Psoas muscle (tissue), 8 donors: ENCODE data around the gene FAM107B. TPM values are rescaled to one million over a fixed set of nuclear protein-coding genes. Genes with fewer than 3 reads are reported as not detected.
"Not testable (repeated sequence)": the region's sequence is repeated elsewhere in the genome, so short reads cannot be mapped to it uniquely, and the experiment has no call there.

Experiments
- ATAC-seq, 4 donors: fragments of 200-7000 bp; cut with Tn5 transposase; one replicate each; pipeline ENCODE4 v1.9.1; 2020; ENCODE audit warnings: moderate library complexity in 3 of 4, mild to moderate bottlenecking in 2 of 4
- DNase-seq, 2 donors: peaks; one replicate each; pipeline ENCODE4 v3.0.0-alpha.2; 2020
- H3K27ac ChIP-seq: fragments of 200-600 bp; one replicate; pipeline ENCODE4 v1.8.0; 2022
- H3K27me3 ChIP-seq, 3 donors: fragments of 200-600 bp in 1 of 3; one replicate each; pipeline versions ENCODE4 v1.6.1 to v1.8.0; 2013 to 2022; ENCODE audit warnings: low read length in 2 of 3, mild to moderate bottlenecking in 2 of 3, moderate library complexity in 1 of 3; ENCODE audit not compliant: insufficient read depth in 3 of 3
- H3K36me3 ChIP-seq, 2 donors: fragments of 200-600 bp in 1 of 2; one replicate each; pipeline versions ENCODE4 v1.6.1 to v1.8.0; 2013 to 2022; ENCODE audit warnings: low read depth in 1 of 2, mild to moderate bottlenecking in 1 of 2, moderate library complexity in 1 of 2; ENCODE audit not compliant: insufficient read depth in 1 of 2
- H3K4me1 ChIP-seq: fragments of 200-600 bp; one replicate; pipeline ENCODE4 v1.8.0; 2022
- H3K4me3 ChIP-seq: fragments of 200-600 bp; one replicate; pipeline ENCODE4 v1.8.0; 2022; ENCODE audit warnings: mild to moderate bottlenecking
- H3K9me3 ChIP-seq: fragments of 200-600 bp; one replicate; pipeline ENCODE4 v1.8.0; 2022
- WGBS, 3 donors: extraction: QIAGEN DNeasy Blood & Tissue Kit; methylation state at CpG; one replicate each; pipeline versions ENCODE4 v1.1.6 to v1.1.7; 2013; 5-methylcytosine and 5-hydroxymethylcytosine counted together
- intact Hi-C, 2 donors: fragments of 100-400 bp; cut with DNase I; formaldehyde crosslinking; loops; one replicate each; pipeline versions ENCODE4 v1.11.0 to v1.14.2; 2022
- polyA plus RNA-seq, 3 donors: library from polyadenylated mRNA; stranded (reverse); fragments of 200-250 nt; gene quantifications; one replicate each; pipeline ENCODE4 v1.2.3, GENCODE V29; 2013
- total RNA-seq, 4 donors: library from RNA; stranded (reverse); fragmentation: NEBNext Ultra II Directional in 2 of 4; extraction: Animal tissue kit (Norgen Biotek cat#: 25700) in 2 of 4; gene quantifications; one replicate each; pipeline versions ENCODE4 v1.2.1 to v1.2.4, GENCODE V29; 2021 to 2023
- TF ChIP-seq, protein P1 (sequence below): fragments of 200-600 bp; IDR thresholded peaks from one replicate; pipeline ENCODE4 v1.8.0; 2022; ENCODE audit warnings: antibody characterized with exemption
- donor health status: healthy with polysubstance abuse.
- donor health status: DM: no; HTN: no; CAD: no; lungs with moderate emphysema.
- donor health status: Bipolar disorder and iron deficiency.
- donor health status: healthy.
- donor health status: DM: yes; HTN: yes; CAD: no.
- donor health status: DM: no; HTN: no; CAD: no.
- donor health status: DM: no; HTN: no; CAD: no.
- donor health status: DM: yes; HTN: yes; CAD: no.

FAM107B gene
- total and polyA plus RNA-seq, 7 donors: 1.0 to 3.1 (median 1.8) TPM

DNA sequence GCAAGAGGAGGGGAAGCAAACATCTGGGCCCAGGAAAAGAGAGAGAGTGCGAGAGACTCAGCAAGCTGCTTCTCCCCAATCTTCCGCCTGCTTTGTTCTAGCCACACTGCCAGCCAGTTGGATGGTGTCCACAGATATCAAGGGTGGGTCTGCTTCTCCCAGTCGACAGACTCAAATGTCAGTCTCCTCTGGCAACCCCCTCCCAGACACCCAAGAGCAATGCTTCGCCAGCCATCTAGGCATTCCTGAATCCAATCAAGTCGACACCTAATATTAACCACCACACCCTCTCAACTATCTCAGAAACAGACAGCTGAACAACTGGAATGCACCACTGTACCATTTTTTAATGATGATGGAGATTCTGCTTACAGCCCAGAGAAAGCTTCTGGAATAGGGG, 57.1 kb downstream of the FAM107B start:
- DNase-seq: no peak
- intact Hi-C loops: no loop called here
- ATAC-seq: no peak
- Histone ChIP-seq H3K36me3 (no peaks in the 10 kb centered on the region), H3K4me1 (no peaks in the 10 kb centered on the region), H3K27me3 (no peaks in the 10 kb centered on the region), H3K9me3 (no peaks in the 10 kb centered on the region), H3K4me3 (no peak overlapping the region), H3K27ac (no peak overlapping the region)
- 55 to 68% (median 55%) methylated on average over 5 of the region's 5 CpGs for WGBS, 3 donors
- TF ChIP-seq, protein P1, sequence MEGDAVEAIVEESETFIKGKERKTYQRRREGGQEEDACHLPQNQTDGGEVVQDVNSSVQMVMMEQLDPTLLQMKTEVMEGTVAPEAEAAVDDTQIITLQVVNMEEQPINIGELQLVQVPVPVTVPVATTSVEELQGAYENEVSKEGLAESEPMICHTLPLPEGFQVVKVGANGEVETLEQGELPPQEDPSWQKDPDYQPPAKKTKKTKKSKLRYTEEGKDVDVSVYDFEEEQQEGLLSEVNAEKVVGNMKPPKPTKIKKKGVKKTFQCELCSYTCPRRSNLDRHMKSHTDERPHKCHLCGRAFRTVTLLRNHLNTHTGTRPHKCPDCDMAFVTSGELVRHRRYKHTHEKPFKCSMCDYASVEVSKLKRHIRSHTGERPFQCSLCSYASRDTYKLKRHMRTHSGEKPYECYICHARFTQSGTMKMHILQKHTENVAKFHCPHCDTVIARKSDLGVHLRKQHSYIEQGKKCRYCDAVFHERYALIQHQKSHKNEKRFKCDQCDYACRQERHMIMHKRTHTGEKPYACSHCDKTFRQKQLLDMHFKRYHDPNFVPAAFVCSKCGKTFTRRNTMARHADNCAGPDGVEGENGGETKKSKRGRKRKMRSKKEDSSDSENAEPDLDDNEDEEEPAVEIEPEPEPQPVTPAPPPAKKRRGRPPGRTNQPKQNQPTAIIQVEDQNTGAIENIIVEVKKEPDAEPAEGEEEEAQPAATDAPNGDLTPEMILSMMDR: no peak

DNA sequence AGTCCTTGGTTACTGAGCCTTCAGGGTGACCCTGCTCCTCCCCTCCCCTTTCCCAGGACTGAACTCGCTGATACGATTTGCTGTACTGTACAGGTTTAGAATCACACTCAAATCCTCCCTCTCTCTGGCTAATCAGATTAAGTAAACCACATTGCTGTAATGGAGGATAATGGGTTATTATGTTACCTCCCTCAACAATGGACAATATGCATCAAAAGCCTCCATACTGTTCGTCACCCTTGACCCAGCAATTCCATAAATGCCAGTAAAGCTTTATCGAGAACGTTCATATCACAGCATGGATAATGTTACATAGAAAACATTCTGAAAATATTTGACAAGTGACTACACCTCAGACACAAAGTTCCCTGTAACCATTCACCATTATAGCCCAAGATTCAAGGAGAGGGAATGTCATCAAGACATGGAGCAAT, 61.7 kb downstream of the FAM107B start:
- ATAC-seq (no peak), DNase-seq (no peak)
- intact Hi-C loops: no loop called here
- no peaks in the 10 kb centered on the region for H3K9me3 ChIP-seq
- no peak overlapping the region for H3K27ac ChIP-seq
- peaks cover 0 to 2% (median 0%) of the 10 kb centered on the region in 3 donors for H3K27me3 ChIP-seq
- no peaks in the 10 kb centered on the region for H3K36me3 ChIP-seq
- H3K4me1 ChIP-seq: no peaks in the 10 kb centered on the region
- H3K4me3 ChIP-seq: no peak overlapping the region
- TF ChIP-seq, protein P1: no peak
- WGBS, 3 donors: 35 to 42% (median 41%) methylated on average over 5 of the region's 5 CpGs

DNA sequence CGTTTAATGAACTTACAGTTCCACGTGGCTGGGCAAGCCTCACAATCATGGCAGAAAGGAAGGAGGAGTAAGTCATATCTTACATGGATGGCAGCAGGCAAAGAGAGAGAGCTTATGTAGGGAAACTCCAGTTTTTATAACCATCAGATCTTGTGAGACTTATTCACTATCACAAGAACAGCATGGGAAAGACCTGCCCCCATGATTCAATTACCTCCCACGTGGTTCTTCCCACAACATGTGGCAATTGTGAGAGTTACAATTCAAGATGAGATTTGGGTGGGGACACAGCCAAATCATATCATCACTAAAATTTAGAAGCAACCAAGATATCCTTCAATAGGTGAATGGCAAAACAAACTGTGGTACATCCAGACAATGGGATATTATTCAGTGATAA, 65.4 kb downstream of the FAM107B start:
- H3K4me1 ChIP-seq, H3K27ac ChIP-seq, intact Hi-C loops, H3K36me3 ChIP-seq, H3K4me3 ChIP-seq, ATAC-seq, DNase-seq, H3K27me3 ChIP-seq, H3K9me3 ChIP-seq: not testable (repeated sequence)
- WGBS, 3 donors: 74 to 83% (median 78%) methylated on average over 3 of the region's 3 CpGs

DNA sequence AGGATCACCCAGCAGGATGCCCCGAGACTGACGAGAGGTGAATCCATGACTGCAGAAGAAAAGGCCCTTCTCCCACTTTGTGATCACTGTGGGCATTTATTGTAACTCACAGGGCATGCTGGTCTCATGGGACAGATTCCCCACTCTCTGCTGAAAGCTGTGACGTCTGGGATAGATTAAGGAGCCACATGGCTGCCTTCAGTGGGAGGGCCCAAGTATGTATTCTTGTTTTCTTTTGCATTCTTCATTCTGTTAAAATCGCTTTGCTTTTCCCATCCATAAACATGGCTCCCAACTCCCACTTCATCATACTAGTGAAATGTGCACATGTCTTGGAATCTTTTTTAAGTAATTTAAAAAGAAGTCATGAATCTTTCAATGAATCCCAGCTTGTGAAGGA, 67.2 kb downstream of the FAM107B start:
- Histone ChIP-seq H3K9me3 (no peaks in the 10 kb centered on the region), H3K4me1 (no peaks in the 10 kb centered on the region), H3K27ac (no peak overlapping the region), H3K4me3 (no peak overlapping the region), H3K27me3 (peaks cover 0 to 2% (median 0%) of the 10 kb centered on the region in 3 donors), H3K36me3 (no peaks in the 10 kb centered on the region)
- 61 to 68% (median 66%) methylated on average over 4 of the region's 4 CpGs for WGBS, 3 donors
- DNase-seq: no peak
- intact Hi-C loops: no loop called here
- ATAC-seq: no peak
- TF ChIP-seq, protein P1: no peak

DNA sequence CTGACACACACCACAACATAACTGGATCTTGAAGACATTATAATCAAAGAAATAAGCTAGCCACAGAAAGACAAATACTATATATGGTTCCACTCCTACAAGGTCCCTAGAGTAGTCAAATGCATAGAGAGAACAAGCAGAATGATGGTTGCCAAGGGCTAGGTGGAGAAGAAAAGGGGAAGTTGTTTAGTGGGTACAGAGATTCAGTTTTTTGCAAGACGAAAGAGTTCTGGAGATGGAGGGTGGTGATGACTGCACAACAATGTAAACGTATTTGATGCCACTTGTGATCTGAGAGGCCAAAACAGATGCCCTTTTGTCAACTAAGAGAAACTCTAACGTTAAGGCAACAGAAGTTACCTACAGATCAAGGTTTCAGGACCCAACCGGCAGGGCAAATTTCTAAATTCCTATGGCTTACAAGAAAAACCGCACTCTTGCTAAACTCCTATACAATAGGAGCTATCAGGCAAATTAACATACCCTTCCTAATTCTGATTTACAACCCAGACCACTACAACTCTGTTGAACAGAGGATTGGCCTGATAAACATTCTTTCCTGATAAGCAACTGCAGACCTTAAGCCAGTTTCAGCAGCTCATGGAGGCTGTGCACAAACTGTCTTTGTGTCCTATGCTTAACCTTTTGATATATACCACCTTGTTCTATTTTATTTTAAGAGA, 69.0 kb downstream of the FAM107B start:
- no peak for DNase-seq
- Histone ChIP-seq H3K36me3 (no peaks in the 10 kb centered on the region), H3K4me3 (no peak overlapping the region), H3K4me1 (no peaks in the 10 kb centered on the region), H3K27me3 (peaks cover 0 to 2% (median 0%) of the 10 kb centered on the region in 3 donors), H3K27ac (no peak overlapping the region), H3K9me3 (no peaks in the 10 kb centered on the region)
- TF ChIP-seq, protein P1: no peak
- no peak for ATAC-seq
- WGBS, 3 donors: 45 to 54% (median 54%) methylated on average over 5 of the region's 5 CpGs
- intact Hi-C loops: no loop called here
